HG03196 (cell line): ENCODE data around the gene TRIM54.
"Not testable (repeated sequence)": the region's sequence is repeated elsewhere in the genome, so short reads cannot be mapped to it uniquely, and the experiment has no call there.

Experiments
- ATAC-seq: cut with Tn5 transposase; IDR thresholded peaks from one replicate; pipeline ENCODE4 v1.9.1; 2021; ENCODE audit not compliant: unreplicated experiment

Gene TRIM54

GRCh38 chr2:27281442-27281841, 787 bp upstream of the TRIM54 start:
- no peak for ATAC-seq

GRCh38 chr2:27282892-27283291, 663 bp downstream of the TRIM54 start:
- ATAC-seq = no peak

- ATAC-seq = no peak
These were observed 2.8 kb downstream of the TRIM54 start for GRCh38 chr2:27284996-27285395.

GRCh38 chr2:27285481-27285880, 3.3 kb downstream of the TRIM54 start:
- ATAC-seq = no peak

GRCh38 chr2:27288610-27289009, 6.4 kb downstream of the TRIM54 start:
- ATAC-seq = no peak

GRCh38 chr2:27290549-27290948, 8.3 kb downstream of the TRIM54 start:
- ATAC-seq = no peak

- ATAC-seq = no peak
These were observed 9.6 kb downstream of the TRIM54 start for GRCh38 chr2:27291865-27292264.

- no peak for ATAC-seq
These were observed 12.7 kb downstream of the TRIM54 start for GRCh38 chr2:27294928-27295327.

GRCh38 chr2:27296481-27296880, 14.3 kb downstream of the TRIM54 start:
- ATAC-seq = no peak

GRCh38 chr2:27297195-27297594, 15.0 kb downstream of the TRIM54 start:
- no peak for ATAC-seq

GRCh38 chr2:27298391-27299080, 16.3 kb downstream of the TRIM54 start:
- ATAC-seq = no peak

- ATAC-seq = not testable (repeated sequence)
These were observed 18.4 kb downstream of the TRIM54 start for GRCh38 chr2:27300606-27301005.

GRCh38 chr2:27303093-27304025, 21.1 kb downstream of the TRIM54 start:
- no peak for ATAC-seq

- no peak for ATAC-seq
These were observed 22.4 kb downstream of the TRIM54 start for GRCh38 chr2:27304488-27305240.

GRCh38 chr2:27305516-27305915, 23.3 kb downstream of the TRIM54 start:
- ATAC-seq = no peak

GRCh38 chr2:27306136-27306535, 23.9 kb downstream of the TRIM54 start:
- ATAC-seq = no peak

GRCh38 chr2:27306573-27307286, 24.5 kb downstream of the TRIM54 start:
- no peak for ATAC-seq

- no peak for ATAC-seq
These were observed 25.0 kb downstream of the TRIM54 start for GRCh38 chr2:27307287-27307544.

- ATAC-seq = no peak
These were observed 25.5 kb downstream of the TRIM54 start for GRCh38 chr2:27307545-27308358.

GRCh38 chr2:27308359-27308881, 26.2 kb downstream of the TRIM54 start, which contains the start of gene UCN:
UCN (minus strand) TSS chr2:27308445; CDS start chr2:27307895, 550 bp downstream.
- no peak for ATAC-seq
